H1 (cell line): Measurements from ENCODE around the gene XIAP. TPM values are rescaled to one million over a fixed set of nuclear protein-coding genes. Genes with fewer than 3 reads are reported as not detected.

Experiments used
- CTCF ChIA-PET: fragments of 300-600 bp; sonication (Branson Sonifier 250); formaldehyde crosslinking; loops from one replicate; lab custom pipeline; 2021; ENCODE audit not compliant: partially characterized antibody; lab: Charles Lee
- POLR2A ChIA-PET: fragments of 300-600 bp; sonication (Branson Sonifier 250); formaldehyde crosslinking; loops from one replicate; lab custom pipeline; 2021; ENCODE audit warnings: inconsistent platforms; ENCODE audit not compliant: partially characterized antibody; lab: Charles Lee
- DNase-seq, 2 experiments: peaks; one replicate each; pipeline versions ENCODE4 v3.0.0 to v3.0.0-alpha.2; 2010 to 2022; ENCODE audit warnings: low spot score in 2 of 2, low read depth in 1 of 2, mixed read lengths in 1 of 2
- FAIRE-seq: peaks from 2 replicates; lab custom pipeline; 2011; peaks lifted over from hg19 to GRCh38; lab: Jason Lieb, UNC
- H2AFZ ChIP-seq: 2 replicates; pipeline ENCODE4 v1.8.1; 2012; ENCODE audit warnings: low read length, inconsistent platforms
- H2AK5ac ChIP-seq: 2 replicates; pipeline ENCODE4 v1.6.1; 2013; ENCODE audit warnings: low read depth, low read length
- H2BK120ac ChIP-seq: replicated peaks from 2 replicates; pipeline ENCODE3; 2013; ENCODE audit warnings: low read depth, low read length, inconsistent platforms
- H2BK12ac ChIP-seq: 2 replicates; pipeline ENCODE4 v1.6.1; 2013; ENCODE audit warnings: low read depth, low read length
- H2BK15ac ChIP-seq: 2 replicates; pipeline ENCODE4 v1.6.1; 2013; ENCODE audit warnings: low read length
- H2BK20ac ChIP-seq: 2 replicates; pipeline ENCODE4 v1.6.1; 2013; ENCODE audit warnings: low read length
- H2BK5ac ChIP-seq: 2 replicates; pipeline ENCODE4 v1.6.1; 2013; ENCODE audit warnings: low read depth, low read length
- H3K14ac ChIP-seq: 2 replicates; pipeline ENCODE4 v1.6.1; 2013; ENCODE audit warnings: inconsistent platforms; ENCODE audit not compliant: insufficient read length
- H3K18ac ChIP-seq: 2 replicates; pipeline ENCODE4 v1.6.1; 2013; ENCODE audit warnings: low read length; ENCODE audit errors: extremely low read depth
- H3K23ac ChIP-seq: 2 replicates; pipeline ENCODE4 v1.6.1; 2013; ENCODE audit warnings: inconsistent platforms; ENCODE audit not compliant: insufficient read length
- H3K23me2 ChIP-seq: 2 replicates; pipeline ENCODE4 v1.6.1; 2013; ENCODE audit warnings: low read depth, low read length
- H3K27ac ChIP-seq: 2 replicates; pipeline ENCODE4 v1.6.1; 2011; ENCODE audit warnings: low read depth, low read length, inconsistent platforms
- H3K27me3 ChIP-seq, 4 experiments: replicated peaks in 1 of 4; 1 replicate in 1 of 4; 2 replicates in 3 of 4; pipeline versions ENCODE4 v1.6.1 to v1.8.1; 2011 to 2013; ENCODE audit warnings: low read length in 3 of 4, mild to moderate bottlenecking in 3 of 4, inconsistent platforms in 2 of 4, mixed read lengths in 2 of 4, moderate library complexity in 1 of 4; ENCODE audit not compliant: control insufficient read depth in 3 of 4, insufficient read depth in 3 of 4; ENCODE audit errors: extremely low read depth in 1 of 4
- H3K36me3 ChIP-seq, 4 experiments: 2 replicates each; pipeline versions ENCODE4 v1.6.1 to v1.8.1; 2011 to 2013; ENCODE audit warnings: mild to moderate bottlenecking in 4 of 4, low read length in 3 of 4, moderate library complexity in 2 of 4, control low read depth in 1 of 4, inconsistent platforms in 1 of 4; ENCODE audit not compliant: insufficient read depth in 4 of 4, control insufficient read depth in 2 of 4
- H3K4ac ChIP-seq: replicated peaks from 2 replicates; pipeline ENCODE3; 2013; ENCODE audit warnings: low read length, low read depth, mixed read lengths, inconsistent platforms; ENCODE audit not compliant: insufficient read length
- H3K4me1 ChIP-seq, 4 experiments: replicated peaks in 1 of 4; 1 replicate in 1 of 4; 2 replicates in 3 of 4; pipeline versions ENCODE4 v1.6.1 to v1.8.1; 2011 to 2013; ENCODE audit warnings: low read length in 3 of 4, inconsistent platforms in 2 of 4, mixed read lengths in 1 of 4; ENCODE audit not compliant: insufficient read depth in 4 of 4, control insufficient read depth in 3 of 4
- H3K4me2 ChIP-seq, 2 experiments: 2 replicates each; pipeline versions ENCODE4 v1.6.1 to v1.8.1; 2011 to 2013; ENCODE audit warnings: low read depth in 2 of 2, low read length in 2 of 2, control low read depth in 1 of 2, inconsistent platforms in 1 of 2, mild to moderate bottlenecking in 1 of 2; ENCODE audit not compliant: insufficient read depth in 1 of 2
- H3K4me3 ChIP-seq, 4 experiments: fragments of 200-600, 300-600 bp in 1 of 4; sonication (generic), shearing (Covaris generic), sonication (Bioruptor Twin) in 1 of 4; 2 replicates each; pipeline versions ENCODE4 v1.5.1 to v1.8.1; 2011 to 2016; ENCODE audit warnings: low read length in 4 of 4, low read depth in 3 of 4, control low read depth in 2 of 4, inconsistent platforms in 2 of 4, mild to moderate bottlenecking in 2 of 4, mixed read lengths in 1 of 4, moderate library complexity in 1 of 4; ENCODE audit not compliant: insufficient read depth in 2 of 4; ENCODE audit errors: extremely low read depth in 1 of 4
- H3K56ac ChIP-seq: replicated peaks from 2 replicates; pipeline ENCODE3; 2013; ENCODE audit warnings: low read depth, mild to moderate bottlenecking, mixed read lengths, low read length, inconsistent platforms; ENCODE audit not compliant: insufficient read length
- H3K79me1 ChIP-seq: 2 replicates; pipeline ENCODE4 v1.6.1; 2013; ENCODE audit warnings: low read depth, low read length, control low read depth
- H3K79me2 ChIP-seq, 2 experiments: 2 replicates each; pipeline versions ENCODE4 v1.6.1 to v1.8.1; 2012 to 2013; ENCODE audit warnings: low read length in 2 of 2, mild to moderate bottlenecking in 2 of 2, inconsistent platforms in 1 of 2; ENCODE audit not compliant: insufficient read depth in 2 of 2, control insufficient read depth in 1 of 2
- H3K9ac ChIP-seq, 4 experiments: replicated peaks in 1 of 4; 1 replicate in 1 of 4; 2 replicates in 3 of 4; pipeline versions ENCODE4 v1.6.1 to v1.8.1; 2011 to 2013; ENCODE audit warnings: low read depth in 3 of 4, low read length in 3 of 4, control low read depth in 2 of 4, mild to moderate bottlenecking in 2 of 4, moderate library complexity in 2 of 4, inconsistent platforms in 1 of 4; ENCODE audit errors: extremely low read depth in 1 of 4
- H3K9me3 ChIP-seq, 2 experiments: 2 replicates each; pipeline versions ENCODE4 v1.6.1 to v1.8.1; 2012 to 2013; ENCODE audit warnings: mild to moderate bottlenecking in 2 of 2, moderate library complexity in 2 of 2, control low read depth in 1 of 2, inconsistent platforms in 1 of 2, low read depth in 1 of 2, low read length in 1 of 2, mixed read lengths in 1 of 2; ENCODE audit not compliant: insufficient read depth in 2 of 2
- H4K20me1 ChIP-seq, 2 experiments: replicated peaks in 1 of 2; 2 replicates each; pipeline versions ENCODE3 to v1.8.1; 2011 to 2013; ENCODE audit warnings: inconsistent platforms in 2 of 2, low read length in 2 of 2, mild to moderate bottlenecking in 1 of 2; ENCODE audit not compliant: insufficient read depth in 2 of 2, control insufficient read depth in 1 of 2
- H4K5ac ChIP-seq: 2 replicates; pipeline ENCODE4 v1.6.1; 2013; ENCODE audit warnings: low read length, low read depth, mixed read lengths, inconsistent platforms; ENCODE audit not compliant: insufficient read length
- H4K8ac ChIP-seq: 2 replicates; pipeline ENCODE4 v1.8.0; 2013; ENCODE audit warnings: mild to moderate bottlenecking, moderate library complexity, low read length, inconsistent platforms; ENCODE audit not compliant: insufficient read depth; ENCODE audit errors: extremely low read depth
- H4K91ac ChIP-seq: replicated peaks from 2 replicates; pipeline ENCODE3; 2013; ENCODE audit warnings: low read length, mixed read lengths, inconsistent platforms; ENCODE audit not compliant: insufficient read length
- CEBPB ChIP-seq: IDR thresholded peaks from 2 replicates; pipeline ENCODE4 v1.6.1; 2012; ENCODE audit warnings: low read depth, low read length
- NANOG ChIP-seq: IDR thresholded peaks from 2 replicates; pipeline ENCODE4 v1.6.1; 2011; ENCODE audit warnings: low read length, low read depth, mild to moderate bottlenecking, inconsistent platforms; ENCODE audit not compliant: insufficient read depth, poor library complexity, severe bottlenecking
- SAP30 ChIP-seq: fragments of 300-600 bp; sonication (generic); IDR thresholded peaks from 2 replicates; pipeline ENCODE4 v1.7.1; 2012; ENCODE audit warnings: low read length, moderate library complexity, mild to moderate bottlenecking, inconsistent platforms; ENCODE audit not compliant: insufficient read depth, insufficient replicate concordance
- WGBS, 2 experiments: shearing (Covaris generic) in 1 of 2; methylation state at CpG; one replicate each; pipeline versions ENCODE4 v1.1.6 to v1.1.7; 2013 to 2015; ENCODE audit warnings: low lambda C conversion rate in 2 of 2, mixed read lengths in 2 of 2, inconsistent platforms in 1 of 2, low coverage in 1 of 2, missing lambda C conversion rate in 1 of 2; ENCODE audit not compliant: insufficient replicate concordance in 2 of 2, insufficient coverage in 1 of 2, insufficient read length in 1 of 2; ENCODE audit errors: extremely low coverage in 1 of 2, missing lambda C conversion rate in 1 of 2; 5-methylcytosine and 5-hydroxymethylcytosine counted together
- polyA plus RNA-seq, 7 experiments: library from polyadenylated mRNA; depleted of rRNA in 3 of 7; stranded (reverse) in 5 of 7; unstranded in 2 of 7; fragments of >200 nt in 5 of 7; fragments of 200-250 nt in 2 of 7; gene quantifications; 1 replicate in 5 of 7; 2 replicates in 1 of 7; 4 replicates in 1 of 7; pipeline versions ENCODE4 v1.2.1 to v1.2.3, GENCODE V29; 2011 to 2013; ENCODE audit warnings: missing spikeins in 2 of 7, mixed read lengths in 2 of 7
- total RNA-seq: library from RNA; stranded (reverse); fragmentation: NEBNext Ultra II Directional; extraction: Animal tissue kit (Norgen Biotek cat#: 25700); gene quantifications from 2 replicates; pipeline ENCODE4 v1.2.1, GENCODE V29; 2021

XIAP gene
- total and polyA plus RNA-seq, 2 of the 8 experiments (the other 6 are each of a cell fraction or from before 2014, with no cell fraction given): 5.9 to 44.7 TPM

- H3K4me3 ChIP-seq: no peak overlapping the region
- no peaks in the 10 kb centered on the region; a peak in 1 of 7 replicates for H3K4me1 ChIP-seq
- FAIRE-seq: peak; percentile 45
- WGBS, 2 experiments: 85% methylated on average over 2 of the region's 2 CpGs; no CpG with 5 or more reads in 1 of the 2 experiments
- H2BK5ac ChIP-seq: no peak overlapping the region
- no peaks in the 10 kb centered on the region for H3K9me3 ChIP-seq
- TF ChIP-seq NANOG (no peak), SAP30 (no peak), CEBPB (no peak)
- no peak overlapping the region for H2BK15ac ChIP-seq
- H4K91ac ChIP-seq: no peak overlapping the region
- no peak overlapping the region for H3K4me2 ChIP-seq
- no peaks in the 10 kb centered on the region for H4K20me1 ChIP-seq
- no peak overlapping the region for H3K14ac ChIP-seq
- DNase-seq: no peak
- no peak overlapping the region for H2BK12ac ChIP-seq
- H3K4ac ChIP-seq: no peak overlapping the region
- H3K79me1 ChIP-seq: no peaks in the 10 kb centered on the region
- CTCF ChIA-PET: no interaction called here
- no peak overlapping the region for H3K23ac ChIP-seq
- H2AK5ac ChIP-seq: no peak overlapping the region
- H3K27ac ChIP-seq: no peak overlapping the region
- no peak overlapping the region for H4K5ac ChIP-seq
- no peaks in the 10 kb centered on the region for H3K23me2 ChIP-seq
- peak overlapping the region; percentile 90 for H2BK120ac ChIP-seq
- H3K27me3 ChIP-seq: no peaks in the 10 kb centered on the region
- H3K18ac ChIP-seq: no peak overlapping the region
- no peaks in the 10 kb centered on the region for H3K36me3 ChIP-seq
- no peak overlapping the region for H3K9ac ChIP-seq
- no peaks in the 10 kb centered on the region for H3K79me2 ChIP-seq
- H2AFZ ChIP-seq: no peak overlapping the region
- POLR2A ChIA-PET: interaction anchor here (1.8 kb wide), 1 partner anchor 63 kb away, joined by 4 read pairs; the partner anchor contains the start of gene XIAP
- H2BK20ac ChIP-seq: no peak overlapping the region
- H3K56ac ChIP-seq: no peak overlapping the region
- no peak overlapping the region for H4K8ac ChIP-seq
Measured at GRCh38 chrX:123923211-123923610, 63.4 kb downstream of the XIAP start.
